HG03175 (cell line): ENCODE data around the gene FMNL1.
"Not testable (repeated sequence)": the region's sequence is repeated elsewhere in the genome, so short reads cannot be mapped to it uniquely, and the experiment has no call there.

Experiments
- ATAC-seq: cut with Tn5 transposase; IDR thresholded peaks from one replicate; pipeline ENCODE4 v1.9.1; 2021; ENCODE audit warnings: mild to moderate bottlenecking, moderate library complexity; ENCODE audit not compliant: unreplicated experiment

Gene FMNL1

GRCh38 chr17:45221081-45222013, at the start of gene FMNL1:
TSS of gene FMNL1 (plus strand) at chr17:45221885. CDS start at chr17:45222125, 240 bp downstream.
- ATAC-seq, result peak; percentile 29

- ATAC-seq, result no peak
Measured at GRCh38 chr17:45172232-45172540, 49.5 kb upstream of the FMNL1 start.

GRCh38 chr17:45172541-45173286, 49.0 kb upstream of the FMNL1 start:
- ATAC-seq, result no peak

- ATAC-seq, result no peak
Measured at GRCh38 chr17:45175759-45176115, 45.9 kb upstream of the FMNL1 start.

- ATAC-seq, result no peak
Measured at GRCh38 chr17:45177563-45177962, 44.1 kb upstream of the FMNL1 start.

GRCh38 chr17:45184144-45184543, 37.5 kb upstream of the FMNL1 start:
- no peak for ATAC-seq

GRCh38 chr17:45186801-45187354, 34.8 kb upstream of the FMNL1 start:
- ATAC-seq, result no peak

GRCh38 chr17:45189009-45189408, 32.7 kb upstream of the FMNL1 start:
- ATAC-seq, result no peak

GRCh38 chr17:45190503-45191255, 31.0 kb upstream of the FMNL1 start:
- ATAC-seq, result no peak

- ATAC-seq, result no peak
Measured at GRCh38 chr17:45195424-45195823, 26.3 kb upstream of the FMNL1 start.

- no peak for ATAC-seq
Measured at GRCh38 chr17:45197108-45197507, 24.6 kb upstream of the FMNL1 start.

GRCh38 chr17:45197555-45198334, 23.9 kb upstream of the FMNL1 start:
- ATAC-seq, result peak; percentile 85

GRCh38 chr17:45200701-45201100, 21.0 kb upstream of the FMNL1 start:
- no peak for ATAC-seq

- ATAC-seq, result no peak
Measured at GRCh38 chr17:45201457-45201856, 20.2 kb upstream of the FMNL1 start.

- ATAC-seq, result not testable (repeated sequence)
Measured at GRCh38 chr17:45201880-45202279, 19.8 kb upstream of the FMNL1 start.

GRCh38 chr17:45218895-45219661, 2.6 kb upstream of the FMNL1 start:
- no peak for ATAC-seq

- ATAC-seq, result no peak
Measured at GRCh38 chr17:45220079-45220478, 1.6 kb upstream of the FMNL1 start.

- no peak for ATAC-seq
Measured at GRCh38 chr17:45222014-45222288, 266 bp downstream of the FMNL1 start.

GRCh38 chr17:45222289-45222995, 757 bp downstream of the FMNL1 start:
- ATAC-seq, result no peak
